Measurements from ENCODE around the gene COG1.

COG1 gene

DNA sequence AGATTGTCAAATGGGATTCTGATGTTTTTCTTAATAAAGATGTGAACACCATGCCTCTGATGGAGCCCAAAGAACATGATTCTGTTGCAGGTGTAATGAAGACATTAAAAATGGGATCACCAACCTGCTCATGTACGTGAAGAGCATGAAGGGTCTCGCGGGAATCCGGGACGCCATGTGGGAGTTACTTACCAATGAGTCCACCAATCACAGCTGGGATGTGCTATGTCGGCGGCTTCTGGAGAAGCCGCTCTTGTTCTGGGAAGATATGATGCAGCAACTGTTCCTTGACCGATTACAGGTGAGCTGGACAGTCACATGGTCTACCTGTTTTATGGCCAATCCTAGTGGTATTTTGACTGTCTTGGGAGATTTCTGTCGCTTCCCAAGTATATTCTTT is 7.6 kb downstream of the COG1 start:
- DNase-seq, result no peak

DNA sequence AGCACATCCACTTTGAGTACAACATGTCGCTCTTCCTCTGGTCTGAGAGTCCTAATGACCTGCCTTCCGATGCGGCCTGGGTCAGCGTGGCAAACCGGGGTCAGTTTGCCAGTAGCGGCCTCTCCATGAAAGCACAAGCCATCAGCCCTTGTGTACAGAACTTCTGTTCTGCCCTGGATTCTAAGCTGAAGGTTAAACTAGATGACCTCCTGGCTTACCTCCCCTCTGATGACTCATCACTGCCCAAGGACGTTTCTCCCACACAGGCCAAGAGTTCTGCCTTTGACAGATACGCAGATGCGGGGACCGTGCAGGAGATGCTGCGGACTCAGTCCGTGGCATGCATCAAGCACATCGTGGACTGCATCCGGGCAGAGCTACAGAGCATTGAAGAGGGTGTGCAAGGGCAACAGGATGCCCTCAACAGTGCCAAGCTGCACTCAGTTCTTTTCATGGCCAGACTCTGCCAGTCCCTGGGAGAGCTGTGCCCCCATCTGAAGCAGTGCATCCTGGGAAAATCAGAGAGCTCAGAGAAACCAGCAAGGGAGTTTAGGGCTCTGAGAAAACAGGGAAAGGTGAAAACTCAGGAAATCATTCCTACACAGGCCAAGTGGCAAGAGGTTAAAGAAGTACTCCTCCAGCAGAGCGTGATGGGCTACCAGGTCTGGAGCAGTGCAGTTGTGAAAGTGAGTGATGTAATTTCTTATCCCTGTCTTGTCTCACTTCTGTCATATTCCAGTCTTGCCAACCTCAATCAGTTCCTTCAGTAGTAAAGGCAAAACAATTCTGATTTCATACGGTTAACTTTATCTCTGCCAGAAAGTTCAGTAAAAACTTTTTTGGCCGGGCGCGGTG is 8.6 kb downstream of the COG1 start:
- DNase-seq, result no peak

DNA sequence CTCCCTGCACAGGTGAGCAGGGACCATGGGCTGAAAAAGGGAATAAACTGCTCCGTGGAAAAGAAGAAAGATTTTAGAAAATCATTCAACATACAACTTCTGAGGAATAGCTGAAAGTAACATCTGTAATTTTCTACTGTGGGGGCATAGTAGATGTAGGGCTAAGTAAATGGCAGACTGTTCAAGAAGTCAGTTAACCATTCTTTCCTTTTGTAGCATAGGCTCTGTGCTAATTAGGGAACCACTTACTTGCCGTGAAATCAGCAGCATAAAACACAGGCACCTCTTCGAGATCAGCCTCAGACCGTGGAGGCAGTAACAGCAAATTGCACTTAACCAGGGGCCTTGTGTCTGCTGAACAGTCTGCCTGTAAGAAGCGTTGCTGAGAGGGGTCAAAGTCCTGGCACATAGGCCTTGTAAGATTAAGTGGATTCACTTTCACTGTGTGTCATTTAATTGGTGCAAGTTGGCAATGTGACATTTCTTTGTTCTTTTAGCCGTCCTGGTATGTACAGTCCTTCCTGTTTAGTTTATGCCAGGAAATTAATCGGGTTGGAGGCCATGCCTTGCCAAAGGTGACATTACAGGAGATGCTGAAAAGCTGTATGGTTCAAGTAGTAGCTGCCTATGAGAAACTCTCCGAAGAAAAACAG is 10.4 kb downstream of the COG1 start:
- peak in 1 of 2 experiments; percentile 38 for DNase-seq

DNA sequence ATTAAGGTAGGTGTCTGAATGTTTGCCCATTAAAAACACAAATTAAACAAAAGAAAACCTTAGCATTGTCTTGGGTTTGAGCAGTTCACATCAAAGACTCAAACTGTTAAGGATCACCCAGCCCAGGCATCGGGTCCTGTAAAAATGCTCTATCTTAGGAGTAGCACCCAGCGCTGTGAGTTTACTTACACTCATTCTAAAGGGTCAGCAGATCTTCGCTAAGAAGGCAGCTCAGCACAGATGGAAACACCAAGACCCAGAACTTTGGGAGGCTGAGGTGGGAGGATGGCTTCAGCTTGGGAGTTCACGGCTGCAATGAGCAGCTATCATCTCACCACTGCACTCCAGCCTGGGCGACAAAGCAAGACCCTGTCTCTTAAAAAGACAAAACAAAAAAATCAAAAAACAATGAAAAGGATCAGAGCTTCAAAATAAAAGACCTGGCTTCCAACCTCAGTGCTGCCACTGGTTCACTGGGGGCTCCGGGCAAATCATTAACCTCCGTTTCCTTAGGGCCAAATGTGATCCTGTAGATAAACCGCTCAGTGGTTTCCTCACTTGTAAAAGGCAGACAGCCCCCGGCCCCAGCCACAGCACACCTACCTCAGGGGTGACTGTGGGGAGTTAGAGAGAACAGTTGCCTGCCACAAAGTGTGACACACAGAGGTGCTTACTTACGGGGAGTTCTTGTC is 11.1 kb downstream of the COG1 start:
- DNase-seq, result no peak

DNA sequence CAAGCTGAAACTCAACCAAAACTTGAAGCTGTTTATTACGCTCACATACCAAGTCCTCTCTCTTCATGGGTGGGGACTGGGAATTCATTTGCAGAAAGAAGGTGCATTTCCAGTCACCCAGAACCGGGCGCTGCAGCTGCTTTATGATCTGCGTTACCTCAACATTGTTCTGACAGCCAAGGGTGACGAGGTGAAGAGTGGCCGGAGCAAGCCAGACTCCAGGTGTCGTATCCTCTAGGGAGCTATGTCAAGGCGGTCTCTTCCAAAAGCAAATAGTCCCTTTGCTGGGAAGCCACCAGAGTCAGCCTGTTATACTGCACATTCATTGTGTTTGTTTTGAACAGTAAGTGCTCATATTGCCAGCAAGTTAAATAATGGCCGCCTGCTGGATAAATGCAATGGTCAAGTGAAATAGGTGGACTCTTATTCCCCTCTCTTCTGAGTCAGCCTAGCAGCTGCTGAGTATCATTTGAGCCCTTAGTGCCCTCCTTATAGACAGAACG is 12.7 kb downstream of the COG1 start:
- DNase-seq, result peak; percentile 15 to 79

DNA sequence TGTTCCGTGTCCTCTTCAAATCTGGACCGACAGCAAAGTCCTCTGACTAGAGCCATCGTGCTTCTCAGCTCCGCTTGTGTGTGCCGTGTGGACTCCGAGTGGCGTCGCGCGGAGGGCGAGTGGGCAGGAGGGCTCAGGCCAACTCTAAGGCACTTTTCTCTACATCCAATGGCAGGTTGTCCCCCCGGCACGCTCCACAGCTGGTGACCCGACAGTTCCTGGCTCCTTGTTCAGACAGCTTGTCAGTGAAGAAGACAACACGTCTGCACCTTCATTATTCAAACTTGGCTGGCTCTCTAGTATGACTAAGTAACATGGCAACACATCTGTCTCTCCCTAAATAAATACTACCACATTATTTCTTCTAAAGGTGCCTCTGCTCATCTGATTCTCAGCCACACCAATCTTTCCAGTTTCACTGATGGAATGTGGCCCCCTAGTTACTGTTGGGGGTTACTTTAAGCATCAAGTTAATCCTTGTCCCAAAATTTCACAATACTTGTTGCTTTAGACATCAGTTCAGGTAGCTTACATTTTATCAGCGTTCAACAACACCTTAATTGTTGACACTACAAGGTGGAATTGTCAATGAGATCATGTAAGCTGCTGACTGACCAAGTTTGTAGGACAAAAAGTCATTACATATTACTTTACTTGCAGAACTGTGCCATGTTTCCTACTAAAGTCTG is 15.4 kb downstream of the COG1 start:
- no peak for DNase-seq

DNA sequence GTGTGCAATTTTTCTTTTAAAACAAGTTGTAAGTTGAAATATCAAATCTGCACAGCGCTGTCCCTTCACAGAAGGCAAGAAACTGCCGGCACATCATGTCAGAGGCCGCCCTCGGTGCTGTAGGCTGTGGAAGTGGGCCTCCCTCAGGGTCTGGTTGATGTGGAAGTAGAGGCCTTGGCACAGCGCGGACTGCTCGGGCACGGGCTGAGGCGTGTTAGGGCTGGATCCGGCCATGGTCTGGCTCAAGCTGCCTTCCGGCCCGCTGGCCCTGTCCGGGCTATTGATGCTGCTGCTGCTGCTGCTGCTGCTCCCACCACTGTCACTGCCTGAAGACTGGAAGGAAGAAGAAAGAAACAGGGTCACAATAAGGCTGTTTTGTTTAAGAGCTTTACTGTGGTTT is 16.6 kb downstream of the COG1 start:
- no peak for DNase-seq

DNA sequence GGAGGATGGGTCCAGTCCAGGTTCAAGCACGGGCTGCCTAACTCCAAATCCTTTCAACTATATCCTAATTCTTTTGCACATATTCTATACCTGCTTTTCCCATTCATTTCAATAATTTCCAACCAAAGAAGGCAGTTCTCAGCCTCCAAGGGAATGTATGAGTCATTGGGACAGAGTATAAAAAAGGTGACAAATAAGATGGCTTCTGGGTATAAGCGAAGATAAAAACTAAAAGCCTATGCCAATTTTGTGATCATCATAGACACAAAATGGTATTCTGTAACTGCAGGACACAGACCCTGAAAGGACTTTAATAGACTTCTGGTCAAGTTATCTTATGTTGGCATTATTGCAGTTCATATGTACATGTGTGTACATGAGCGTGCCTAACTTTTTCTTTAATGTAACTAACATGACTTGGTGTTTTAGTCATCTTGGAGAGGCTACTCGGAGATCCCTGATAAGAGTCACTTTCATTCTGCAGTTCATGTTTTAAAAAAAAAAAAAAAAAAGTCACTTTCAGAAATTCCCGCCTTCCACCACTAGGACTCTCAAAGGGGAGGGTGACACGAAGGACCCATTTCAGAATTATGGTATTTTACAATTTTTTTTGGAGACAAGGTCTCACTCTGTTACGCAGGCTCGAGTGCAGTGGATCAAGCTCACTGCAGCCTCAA is 17.3 kb downstream of the COG1 start:
- DNase-seq, result no peak

DNA sequence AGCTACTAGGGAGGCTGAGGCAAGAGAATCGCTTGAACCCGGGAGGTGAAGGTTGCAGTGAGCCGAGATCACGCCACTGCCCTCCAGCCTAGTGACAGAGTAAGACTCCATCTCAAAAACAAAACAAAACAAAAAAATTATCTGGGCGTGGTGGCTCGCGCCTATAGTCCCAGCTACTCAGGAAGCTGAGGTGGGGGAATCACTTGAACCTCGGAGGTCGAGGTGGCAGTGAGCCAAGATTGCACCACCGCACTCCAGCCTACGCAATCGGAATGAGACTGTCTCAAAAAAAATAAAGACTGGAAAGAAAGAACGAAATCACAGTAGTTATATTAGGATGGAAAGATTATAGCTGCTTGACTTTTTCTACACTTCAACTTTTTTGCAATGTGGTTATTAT is 18.9 kb downstream of the COG1 start:
- no peak for DNase-seq

DNA sequence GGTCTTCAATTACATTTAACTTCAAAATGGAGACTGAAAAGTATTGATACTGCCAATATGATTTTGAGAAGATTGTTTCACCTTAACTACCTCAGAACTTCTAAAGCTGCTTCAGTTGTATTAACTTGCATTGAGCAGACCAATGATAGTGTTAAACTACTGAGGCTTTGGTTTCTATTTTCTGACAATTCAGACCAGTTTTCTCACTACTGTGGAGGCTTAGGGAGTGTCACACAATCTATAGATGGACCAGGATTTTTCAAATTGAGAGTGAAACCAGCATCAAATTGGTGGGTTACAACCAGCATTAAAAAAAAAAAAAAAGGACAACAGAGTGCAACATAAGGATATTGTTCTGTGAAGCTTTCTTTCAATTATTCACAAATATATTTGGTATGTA is 21.2 kb downstream of the COG1 start:
- DNase-seq, result no peak

DNA sequence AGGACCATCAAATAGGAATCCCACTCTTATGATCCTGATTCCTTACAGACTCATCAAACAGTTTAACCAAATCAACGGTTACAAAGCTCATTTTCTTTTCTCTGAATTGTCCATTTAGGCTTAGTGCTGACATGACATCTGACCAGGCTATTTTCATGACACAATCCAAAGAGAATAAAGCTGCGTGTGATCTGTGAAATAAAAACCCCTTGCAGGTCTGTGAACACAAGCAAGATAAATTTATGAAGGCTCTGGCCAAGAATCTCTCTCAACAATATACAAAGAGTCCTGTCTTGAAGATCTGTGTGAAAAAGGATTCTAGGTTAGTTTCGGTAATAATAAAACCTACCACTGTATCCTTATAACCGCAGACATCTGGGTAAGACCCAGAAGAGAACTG is 22.0 kb downstream of the COG1 start:
- DNase-seq, result no peak

DNA sequence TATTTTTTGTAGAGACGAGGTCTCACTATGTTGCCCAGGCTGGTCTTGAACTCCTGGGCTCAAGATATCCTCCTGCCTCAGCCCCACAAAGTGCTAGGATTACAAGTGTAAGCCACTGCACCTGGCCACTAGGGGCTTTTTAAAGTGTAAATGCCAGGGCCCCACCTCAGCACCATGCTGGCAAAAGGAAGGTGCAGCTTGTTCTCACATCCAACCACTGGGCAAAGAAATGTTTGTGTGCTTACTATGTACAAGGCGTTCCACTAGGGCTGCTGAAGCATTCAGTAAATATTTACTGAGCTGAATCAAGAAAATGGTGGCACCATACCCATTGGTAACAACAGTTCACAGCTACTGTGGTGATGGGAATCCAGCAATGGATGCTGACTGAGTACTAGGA is 22.6 kb downstream of the COG1 start:
- DNase-seq, result no peak

DNA sequence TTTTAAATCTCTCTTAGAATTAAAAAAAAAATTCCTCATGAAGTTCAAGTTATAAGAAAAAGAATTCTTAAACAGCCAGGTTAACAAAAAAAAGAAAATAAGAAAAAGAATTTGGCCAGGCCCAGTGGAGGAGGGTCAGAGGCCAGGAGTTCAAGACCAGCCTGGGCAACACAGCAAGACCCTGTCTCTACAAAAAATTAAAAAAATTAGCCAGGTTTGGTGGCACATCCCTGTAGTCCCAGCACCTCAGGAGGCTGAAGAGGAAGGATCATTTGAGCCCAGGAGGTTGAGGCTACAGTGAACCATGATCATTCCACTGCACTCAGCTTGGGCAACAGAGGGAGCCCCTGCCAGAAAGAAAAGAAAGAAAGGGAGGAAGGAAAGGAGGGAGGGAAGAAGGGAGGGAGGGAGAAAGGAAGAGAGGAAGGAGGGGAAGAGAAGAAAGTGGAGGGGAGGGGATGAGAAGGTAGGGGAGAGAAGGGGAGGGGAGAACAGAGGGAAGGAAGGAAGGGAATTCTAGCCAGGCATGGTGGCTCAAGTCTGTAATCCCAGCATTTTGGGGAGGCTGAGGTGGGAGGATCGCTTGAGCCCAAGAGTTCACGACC is 30.9 kb downstream of the COG1 start:
- no peak for DNase-seq

DNA sequence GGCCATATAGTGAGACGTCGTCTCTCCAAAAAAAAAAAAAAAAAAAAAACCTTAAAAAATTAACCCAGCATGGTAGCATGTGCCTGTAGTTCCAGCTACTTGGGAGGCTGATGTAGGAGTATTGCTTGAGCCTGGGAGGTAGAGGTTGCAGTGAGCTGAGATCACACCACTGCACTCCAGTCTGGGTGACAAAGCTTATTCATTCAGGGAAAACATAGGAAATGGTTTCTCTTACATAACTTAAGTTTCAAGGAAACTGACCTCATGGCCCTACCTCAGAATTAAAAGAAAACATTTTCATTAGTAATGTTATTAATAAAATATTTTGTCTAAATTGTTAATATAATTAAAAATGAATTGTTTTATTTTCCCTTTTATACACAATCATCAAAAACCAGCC is 31.4 kb downstream of the COG1 start:
- DNase-seq, result no peak

DNA sequence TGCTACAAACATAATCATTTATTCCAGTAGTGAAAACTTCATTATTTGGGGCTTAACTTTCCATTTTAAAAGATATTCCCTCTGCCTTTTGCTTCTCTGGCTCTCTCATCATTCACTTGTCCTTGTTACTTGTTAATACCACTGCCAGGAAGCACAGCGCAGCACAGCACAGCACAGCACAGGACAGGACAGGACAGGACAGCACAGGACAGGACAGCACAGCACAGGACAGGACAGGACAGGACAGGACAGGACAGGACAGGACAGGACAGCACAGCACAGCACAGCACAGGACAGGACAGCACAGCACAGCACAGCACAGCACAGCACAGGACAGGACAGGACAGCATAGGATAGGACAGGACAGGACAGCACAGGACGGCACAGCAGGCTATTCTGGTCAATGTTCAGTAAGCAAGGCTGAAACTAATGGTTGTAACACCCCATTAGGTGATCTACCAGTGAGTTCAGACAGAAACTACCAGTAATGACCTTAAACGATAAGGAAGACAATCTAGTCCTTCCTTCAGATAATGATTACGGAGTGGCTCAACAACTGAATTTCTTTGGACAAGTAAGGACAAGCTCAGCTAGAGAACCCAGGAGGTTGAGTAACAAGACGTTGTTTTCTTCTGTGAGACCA is 31.9 kb downstream of the COG1 start:
- DNase-seq, result no peak

DNA sequence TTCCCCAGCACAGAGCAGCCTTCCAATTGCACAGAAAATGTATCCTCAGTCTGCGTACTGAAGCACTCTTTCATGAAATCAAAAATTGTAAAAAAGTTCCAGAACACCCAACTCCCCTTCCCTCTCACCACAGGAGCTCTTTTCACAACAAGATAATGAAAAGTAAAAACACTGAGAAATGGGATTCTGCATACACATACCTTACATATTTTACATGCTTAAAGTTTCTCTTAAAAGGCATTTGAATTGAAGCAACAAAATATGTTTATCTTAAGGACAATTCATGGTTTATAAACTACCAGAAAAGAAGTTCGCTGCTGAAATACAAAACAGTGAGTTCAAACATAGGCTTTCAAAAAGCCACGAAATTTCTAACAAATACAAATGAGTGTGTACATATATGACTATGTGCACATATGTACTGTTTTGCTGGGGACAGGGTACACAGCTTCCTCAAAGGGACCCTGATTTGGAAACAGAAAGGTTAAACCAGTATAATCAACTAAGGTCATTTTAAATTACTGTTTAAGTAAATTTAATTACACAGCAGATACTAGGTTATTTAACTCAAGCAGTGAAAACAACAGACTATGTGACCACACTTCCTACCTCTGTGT is 33.8 kb downstream of the COG1 start:
- DNase-seq, result no peak

DNA sequence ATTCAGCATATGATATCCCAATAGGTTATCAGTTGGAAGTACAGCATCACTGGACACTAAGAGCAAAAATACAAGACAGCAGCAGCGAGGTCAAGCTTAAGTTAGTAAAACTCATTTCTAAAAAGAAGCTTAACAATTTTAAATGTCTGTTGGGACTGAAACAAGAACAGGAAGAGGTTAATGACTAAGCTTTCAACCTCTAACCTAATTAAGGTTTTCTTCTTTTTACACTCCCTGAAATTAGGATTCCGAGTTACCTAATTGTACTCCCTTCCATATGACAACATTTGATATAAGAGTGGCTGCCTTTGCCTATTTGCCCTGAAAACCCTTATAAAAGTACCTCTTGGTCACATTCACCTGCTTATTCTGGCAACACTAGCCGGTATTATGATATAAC is 34.5 kb downstream of the COG1 start:
- DNase-seq, result no peak

DNA sequence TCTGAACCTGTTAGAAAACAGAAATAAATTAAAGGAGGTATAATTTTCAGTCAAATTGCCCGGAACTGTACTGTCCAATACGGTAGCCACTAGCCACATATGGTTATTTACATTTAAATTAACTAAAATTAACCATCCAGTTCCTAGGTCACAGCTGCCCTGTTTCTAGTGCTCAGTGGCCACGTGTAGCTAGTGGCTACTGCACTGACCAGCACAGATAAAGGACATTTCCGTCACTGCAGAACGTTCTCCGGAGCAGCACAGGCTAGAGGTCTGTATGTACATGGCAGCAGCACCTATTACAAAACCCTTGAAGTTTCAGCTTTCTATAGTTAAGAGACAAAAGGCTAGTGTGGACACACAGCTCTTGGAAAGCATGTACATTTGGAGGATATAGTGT is 35.1 kb downstream of the COG1 start:
- DNase-seq, result no peak

DNA sequence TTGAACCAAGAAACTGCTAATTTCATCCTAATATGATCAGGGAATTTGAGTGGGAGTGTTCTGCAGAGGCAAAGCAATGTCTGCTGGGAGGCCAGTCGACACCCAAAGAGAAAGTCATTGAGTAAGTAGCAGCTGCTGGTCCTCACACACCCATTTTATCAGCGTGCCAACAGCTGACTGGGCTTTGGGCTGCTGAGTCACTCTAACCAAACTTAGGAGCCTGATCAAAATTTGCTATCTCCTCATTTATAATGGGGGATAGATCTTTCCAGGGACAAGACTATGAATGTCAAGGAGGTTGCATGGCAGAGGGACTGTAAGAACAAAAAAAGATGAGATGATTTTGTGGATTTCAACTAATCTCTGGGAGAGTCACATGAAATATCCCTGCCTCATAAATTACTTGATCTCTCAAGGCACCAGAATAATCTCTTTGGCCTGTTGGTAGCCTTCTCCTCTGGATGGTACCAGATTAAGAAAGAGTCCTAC is 35.9 kb downstream of the COG1 start:
- peak; percentile 10 to 41 for DNase-seq

DNA sequence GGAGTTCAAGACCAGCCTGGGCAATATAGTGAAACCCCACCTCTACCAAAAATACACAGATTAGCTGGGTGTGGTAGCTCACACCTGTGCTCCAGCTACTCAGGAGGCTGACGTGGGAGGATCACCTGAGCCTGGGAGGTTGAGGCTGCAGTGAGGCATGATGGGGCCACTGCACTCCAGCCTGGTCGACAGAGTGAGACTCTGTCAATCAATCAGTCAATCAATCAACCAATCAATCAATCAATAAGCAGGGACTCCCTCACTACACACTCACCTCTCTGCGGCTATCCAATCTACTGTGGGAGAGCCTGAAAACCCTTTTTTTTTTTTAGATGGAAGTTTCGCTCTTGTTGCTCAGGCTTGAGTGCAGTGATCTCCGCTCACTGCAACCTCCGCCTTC is 37.2 kb downstream of the COG1 start:
- no peak for DNase-seq

DNA sequence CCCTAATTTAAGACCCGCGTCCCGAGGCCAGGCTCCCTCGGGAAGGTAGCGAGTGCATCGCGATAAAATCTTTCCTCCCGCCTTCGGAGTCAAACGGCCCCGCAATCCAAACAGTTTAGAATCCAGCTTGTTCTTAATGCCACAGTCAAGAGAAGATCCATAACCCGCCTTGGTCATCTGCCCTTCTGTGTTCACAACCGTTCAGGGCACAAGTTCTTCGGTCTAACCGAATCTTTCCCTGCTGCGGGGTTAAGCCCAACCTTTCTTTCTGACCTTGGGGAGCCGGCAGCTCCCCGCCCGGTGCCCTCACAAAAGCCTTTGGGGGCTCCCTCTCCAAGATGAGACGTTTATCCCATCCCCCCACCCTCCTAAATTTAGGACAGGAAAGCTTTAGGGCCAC is 38.5 kb downstream of the COG1 start:
- DNase-seq, result peak in 1 of 2 experiments; percentile 8

Measured in NCI-H2081 (cell line).